Astrocyte (in vitro differentiated cells and primary cell): ENCODE data around the gene TSC22D1. TPM values are rescaled to one million over a fixed set of nuclear protein-coding genes. Genes with fewer than 3 reads are reported as not detected.

Experiments used
- DNase-seq: peaks from one replicate; pipeline ENCODE4 v3.0.0-alpha.2; 2010; ENCODE audit warnings: low read depth
- FAIRE-seq: peaks from 2 replicates; lab custom pipeline; 2011; peaks lifted over from hg19 to GRCh38; lab: Jason Lieb, UNC
- H2AFZ ChIP-seq: 2 replicates; pipeline ENCODE4 v1.6.0; 2012; ENCODE audit warnings: low read depth, low read length, inconsistent platforms
- H3K27ac ChIP-seq: 2 replicates; pipeline ENCODE4 v1.5.1; 2011; ENCODE audit warnings: low read depth, low read length, inconsistent platforms
- H3K27me3 ChIP-seq: 2 replicates; pipeline ENCODE4 v1.6.0; 2011; ENCODE audit warnings: low read length, inconsistent platforms; ENCODE audit not compliant: insufficient read depth
- H3K36me3 ChIP-seq: 2 replicates; pipeline ENCODE4 v1.5.1; 2011; ENCODE audit warnings: low read length, inconsistent platforms; ENCODE audit not compliant: insufficient read depth
- H3K4me1 ChIP-seq: 2 replicates; pipeline ENCODE4 v1.5.1; 2011; ENCODE audit warnings: low read length, inconsistent platforms; ENCODE audit not compliant: insufficient read depth
- H3K4me2 ChIP-seq: 2 replicates; pipeline ENCODE4 v1.6.0; 2012; ENCODE audit warnings: low read length, inconsistent platforms
- H3K4me3 ChIP-seq: 2 replicates; pipeline ENCODE4 v1.5.1; 2011; ENCODE audit warnings: low read depth, mild to moderate bottlenecking, low read length, inconsistent platforms; ENCODE audit not compliant: insufficient read depth
- H3K79me2 ChIP-seq: 2 replicates; pipeline ENCODE4 v1.6.0; 2012; ENCODE audit warnings: mild to moderate bottlenecking, low read length, inconsistent platforms; ENCODE audit not compliant: insufficient read depth
- H3K9ac ChIP-seq: 2 replicates; pipeline ENCODE4 v1.6.0; 2012; ENCODE audit warnings: mild to moderate bottlenecking, low read length, inconsistent platforms
- H3K9me3 ChIP-seq: 2 replicates; pipeline ENCODE4 v1.5.1; 2012; ENCODE audit warnings: low read depth, mild to moderate bottlenecking, low read length, inconsistent platforms; ENCODE audit not compliant: insufficient read depth
- H4K20me1 ChIP-seq: 2 replicates; pipeline ENCODE4 v1.6.0; 2012; ENCODE audit warnings: low read length, inconsistent platforms; ENCODE audit not compliant: insufficient read depth
- H3K27ac Mint-ChIP-seq: one replicate; pipeline ENCODE4 v1.8.0; 2021; ENCODE audit warnings: mild to moderate bottlenecking, mixed read lengths; ENCODE audit not compliant: unreplicated experiment
- H3K27me3 Mint-ChIP-seq: one replicate; pipeline ENCODE4 v1.8.0; 2021; ENCODE audit warnings: low read depth, mixed read lengths; ENCODE audit not compliant: unreplicated experiment
- H3K36me3 Mint-ChIP-seq: one replicate; pipeline ENCODE4 v1.8.0; 2021; ENCODE audit warnings: low read depth, mixed read lengths; ENCODE audit not compliant: unreplicated experiment
- H3K4me1 Mint-ChIP-seq: one replicate; pipeline ENCODE4 v1.8.0; 2021; ENCODE audit warnings: low read depth, mixed read lengths; ENCODE audit not compliant: unreplicated experiment
- H3K4me3 Mint-ChIP-seq: one replicate; pipeline ENCODE4 v1.8.0; 2021; ENCODE audit warnings: mild to moderate bottlenecking, moderate library complexity, mixed read lengths; ENCODE audit not compliant: unreplicated experiment
- H3K9me3 Mint-ChIP-seq: one replicate; pipeline ENCODE4 v1.8.0; 2021; ENCODE audit warnings: mild to moderate bottlenecking, mixed read lengths; ENCODE audit not compliant: unreplicated experiment
- EZH2 ChIP-seq: IDR thresholded peaks from 2 replicates; pipeline ENCODE4 v1.6.1; 2012; ENCODE audit warnings: mild to moderate bottlenecking, low read length, inconsistent platforms; ENCODE audit not compliant: insufficient read depth
- total RNA-seq: library from RNA; stranded (reverse); gene quantifications from 2 replicates; pipeline ENCODE4 v1.2.1, GENCODE V29; 2021
- TF ChIP-seq, protein P1 (sequence below): IDR thresholded peaks from 2 replicates; pipeline ENCODE4 v1.5.1; 2011; ENCODE audit warnings: low read depth, mild to moderate bottlenecking, inconsistent platforms, low read length, moderate library complexity; ENCODE audit not compliant: insufficient read depth

The TSC22D1 gene
- total RNA-seq, 1 donor from 2014 or later = 96.2 TPM

DNA sequence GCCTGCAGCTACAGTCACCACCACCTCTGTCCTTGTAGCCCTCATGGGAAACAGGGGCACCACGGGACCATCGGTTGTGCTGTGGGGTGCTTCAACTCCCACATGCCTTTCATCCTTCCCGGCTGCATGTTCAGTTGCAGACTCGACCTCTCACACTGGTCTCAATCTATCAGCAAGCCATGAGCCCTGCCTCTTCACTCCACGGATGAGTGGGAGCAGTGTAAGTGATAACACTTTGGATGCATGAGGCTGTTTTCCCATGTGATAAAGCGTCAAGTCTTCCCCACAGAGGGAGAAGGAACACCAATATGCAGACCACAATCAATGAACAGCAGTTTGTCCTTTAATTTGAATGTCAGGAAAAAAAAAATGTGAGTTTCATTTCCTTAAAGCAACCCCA, 190.3 kb downstream of the TSC22D1 start:
- Histone ChIP-seq H3K79me2 (no peaks in the 10 kb centered on the region), H3K36me3 (no peaks in the 10 kb centered on the region)

DNA sequence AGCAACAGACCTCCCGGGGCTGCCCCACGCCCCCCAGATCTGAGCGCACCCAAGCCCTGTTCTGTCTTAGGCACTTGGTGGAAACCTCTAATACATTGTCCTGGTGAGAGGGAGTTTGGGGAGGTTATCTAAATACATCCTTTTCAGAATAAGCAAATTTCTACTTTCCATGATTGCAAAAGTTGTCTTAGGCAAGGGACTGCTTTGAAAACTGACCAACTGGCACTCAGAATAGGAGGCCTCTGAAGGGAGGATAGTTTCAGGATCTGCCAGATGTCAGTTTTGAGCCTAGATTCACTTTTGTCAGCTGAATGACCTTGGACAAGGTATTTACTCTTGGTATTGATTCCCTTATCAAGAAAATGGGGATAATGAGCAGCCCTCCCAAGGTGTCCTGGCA, 190.7 kb downstream of the TSC22D1 start:
- Mint-ChIP-seq H3K4me3 (no peak overlapping the region), H3K4me1 (peaks cover 28% of the 10 kb centered on the region), H3K9me3 (peaks cover 2% of the 10 kb centered on the region), H3K27ac (no peak overlapping the region), H3K36me3 (no peaks in the 10 kb centered on the region), H3K27me3 (no peaks in the 10 kb centered on the region)
- Histone ChIP-seq H3K36me3 (no peaks in the 10 kb centered on the region), H3K27ac (no peak overlapping the region), H3K27me3 (no peaks in the 10 kb centered on the region), H3K4me3 (no peak overlapping the region), H3K4me2 (no peak overlapping the region), H2AFZ (no peak overlapping the region), H3K79me2 (no peaks in the 10 kb centered on the region), H3K4me1 (peaks cover 5% of the 10 kb centered on the region), H4K20me1 (no peaks in the 10 kb centered on the region), H3K9ac (no peak overlapping the region), H3K9me3 (no peaks in the 10 kb centered on the region)
- TF ChIP-seq, protein P1, sequence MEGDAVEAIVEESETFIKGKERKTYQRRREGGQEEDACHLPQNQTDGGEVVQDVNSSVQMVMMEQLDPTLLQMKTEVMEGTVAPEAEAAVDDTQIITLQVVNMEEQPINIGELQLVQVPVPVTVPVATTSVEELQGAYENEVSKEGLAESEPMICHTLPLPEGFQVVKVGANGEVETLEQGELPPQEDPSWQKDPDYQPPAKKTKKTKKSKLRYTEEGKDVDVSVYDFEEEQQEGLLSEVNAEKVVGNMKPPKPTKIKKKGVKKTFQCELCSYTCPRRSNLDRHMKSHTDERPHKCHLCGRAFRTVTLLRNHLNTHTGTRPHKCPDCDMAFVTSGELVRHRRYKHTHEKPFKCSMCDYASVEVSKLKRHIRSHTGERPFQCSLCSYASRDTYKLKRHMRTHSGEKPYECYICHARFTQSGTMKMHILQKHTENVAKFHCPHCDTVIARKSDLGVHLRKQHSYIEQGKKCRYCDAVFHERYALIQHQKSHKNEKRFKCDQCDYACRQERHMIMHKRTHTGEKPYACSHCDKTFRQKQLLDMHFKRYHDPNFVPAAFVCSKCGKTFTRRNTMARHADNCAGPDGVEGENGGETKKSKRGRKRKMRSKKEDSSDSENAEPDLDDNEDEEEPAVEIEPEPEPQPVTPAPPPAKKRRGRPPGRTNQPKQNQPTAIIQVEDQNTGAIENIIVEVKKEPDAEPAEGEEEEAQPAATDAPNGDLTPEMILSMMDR = no peak
- no peak for TF ChIP-seq EZH2
- FAIRE-seq = no peak
- no peak for DNase-seq

More for the DNA sequence above, 190.3 kb downstream of the TSC22D1 start:
- no peak overlapping the region for H3K9ac ChIP-seq
- H3K27me3 Mint-ChIP-seq = no peaks in the 10 kb centered on the region
- H3K27ac ChIP-seq = no peak overlapping the region
- no peaks in the 10 kb centered on the region for H4K20me1 ChIP-seq
- no peak for DNase-seq
- peaks cover under 1% of the 10 kb centered on the region for H3K4me1 ChIP-seq
- H3K4me1 Mint-ChIP-seq = peaks cover 23% of the 10 kb centered on the region
- H3K4me3 Mint-ChIP-seq = no peak overlapping the region
- no peak overlapping the region for H3K27ac Mint-ChIP-seq
- H3K36me3 Mint-ChIP-seq = no peaks in the 10 kb centered on the region
- H3K4me2 ChIP-seq = no peak overlapping the region
- FAIRE-seq = no peak
- peaks cover 2% of the 10 kb centered on the region for H3K9me3 Mint-ChIP-seq
- H3K27me3 ChIP-seq = no peaks in the 10 kb centered on the region
- no peak overlapping the region for H2AFZ ChIP-seq
- no peak overlapping the region for H3K4me3 ChIP-seq
- TF ChIP-seq, protein P1 = no peak
- TF ChIP-seq EZH2 = no peak
- no peaks in the 10 kb centered on the region for H3K9me3 ChIP-seq

DNA sequence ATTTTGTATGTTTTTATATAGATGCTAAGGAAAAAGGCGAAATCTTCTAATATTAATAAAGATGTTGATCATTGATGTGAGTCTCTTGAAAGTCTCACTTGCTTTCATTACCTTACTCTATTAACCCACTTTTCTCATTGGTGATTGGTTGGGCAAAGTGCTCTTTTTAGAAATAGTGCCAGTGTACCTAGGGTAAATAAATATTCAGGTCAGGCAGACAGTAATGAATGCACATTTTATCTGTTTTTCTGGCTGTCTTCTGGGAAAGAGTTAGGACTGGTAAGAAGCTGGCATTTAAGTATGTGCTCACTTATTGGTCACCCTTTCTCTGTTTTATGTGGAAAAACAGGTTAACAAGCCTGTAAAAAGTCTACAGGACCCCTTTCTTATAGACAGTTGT, 191.4 kb downstream of the TSC22D1 start:
- Mint-ChIP-seq H3K27me3 (no peaks in the 10 kb centered on the region), H3K27ac (no peak overlapping the region), H3K4me1 (peaks cover 29% of the 10 kb centered on the region), H3K9me3 (peaks cover 2% of the 10 kb centered on the region), H3K36me3 (no peaks in the 10 kb centered on the region), H3K4me3 (no peak overlapping the region)
- DNase-seq (no peak), FAIRE-seq (no peak)
- Histone ChIP-seq H3K27ac (no peak overlapping the region), H3K36me3 (no peaks in the 10 kb centered on the region), H3K4me1 (peaks cover 11% of the 10 kb centered on the region), H3K9me3 (no peaks in the 10 kb centered on the region), H4K20me1 (no peaks in the 10 kb centered on the region), H3K79me2 (no peaks in the 10 kb centered on the region), H2AFZ (no peak overlapping the region), H3K9ac (no peak overlapping the region), H3K27me3 (no peaks in the 10 kb centered on the region), H3K4me3 (no peak overlapping the region), H3K4me2 (no peak overlapping the region)
- no peak for TF ChIP-seq EZH2
- TF ChIP-seq, protein P1 = no peak
